ENCODE measurements around the gene FMN1.

Gene FMN1

GRCh38 chr15:33194704-33195670, at the start of gene FMN1:
Gene FMN1 (minus strand): TSS chr15:33194714. CDS start chr15:33154914, 39,800 bp downstream.
- Histone ChIP-seq H3K36me3 (ENCODE audit: control insufficient read depth in 1 of 2, insufficient read depth in 2 of 2, low read length in 2 of 2) (no peaks in the 10 kb centered on the region), H3K9me3 (ENCODE audit: control insufficient read depth in 1 of 2, low read length in 2 of 2) (no peaks in the 10 kb centered on the region), H3K27ac (ENCODE audit: low read length) (peak within 1 kb of the TSS; percentile 58), H3K27me3 (ENCODE audit: low read depth, low read length) (no peaks in the 10 kb centered on the region), H3K4me1 (ENCODE audit: control insufficient read depth in 1 of 2, insufficient read depth in 2 of 2, low read length in 2 of 2) (no peaks in the 10 kb centered on the region), H3K4me3 (ENCODE audit: low read depth in 1 of 2, low read length in 2 of 2) (peak within 1 kb of the TSS; percentile 61 to 75)

DNA sequence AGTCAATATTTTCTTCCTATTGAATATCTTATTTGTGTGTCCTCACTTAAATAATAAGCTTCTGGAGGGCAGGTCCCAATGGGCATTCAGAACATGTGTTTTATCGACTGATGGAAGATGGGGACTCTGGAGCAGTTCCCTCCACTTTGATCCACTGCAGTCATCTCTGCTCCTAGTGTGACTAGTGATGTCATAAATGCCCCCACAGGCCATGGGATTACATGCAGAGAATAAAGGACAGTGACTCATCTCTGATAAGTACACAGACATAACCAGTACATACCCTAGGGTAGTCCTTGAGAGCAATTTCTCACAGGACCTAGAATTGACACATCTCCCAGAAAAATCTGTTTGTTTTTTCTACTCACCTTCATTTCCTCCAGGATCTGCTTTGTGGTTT, 49.4 kb upstream of the FMN1 start:
- H3K4me3 ChIP-seq (ENCODE audit: low read depth in 1 of 2, low read length in 2 of 2): no peak overlapping the region
- no peaks in the 10 kb centered on the region for H3K4me1 ChIP-seq (ENCODE audit: control insufficient read depth in 1 of 2, insufficient read depth in 2 of 2, low read length in 2 of 2)
- no peak overlapping the region for H3K27ac ChIP-seq (ENCODE audit: low read length)
- H3K27me3 ChIP-seq (ENCODE audit: low read depth, low read length): no peaks in the 10 kb centered on the region
- no peaks in the 10 kb centered on the region for H3K9me3 ChIP-seq (ENCODE audit: control insufficient read depth in 1 of 2, low read length in 2 of 2)
- no peaks in the 10 kb centered on the region for H3K36me3 ChIP-seq (ENCODE audit: control insufficient read depth in 1 of 2, insufficient read depth in 2 of 2, low read length in 2 of 2)

- Histone ChIP-seq H3K4me1 (ENCODE audit: control insufficient read depth in 1 of 2, insufficient read depth in 2 of 2, low read length in 2 of 2) (no peaks in the 10 kb centered on the region), H3K4me3 (ENCODE audit: low read depth in 1 of 2, low read length in 2 of 2) (no peak overlapping the region), H3K27me3 (ENCODE audit: low read depth, low read length) (no peaks in the 10 kb centered on the region), H3K36me3 (ENCODE audit: control insufficient read depth in 1 of 2, insufficient read depth in 2 of 2, low read length in 2 of 2) (no peaks in the 10 kb centered on the region), H3K9me3 (ENCODE audit: control insufficient read depth in 1 of 2, low read length in 2 of 2) (no peaks in the 10 kb centered on the region), H3K27ac (ENCODE audit: low read length) (no peak overlapping the region)
Measured at GRCh38 chr15:33243393-33243792, 48.9 kb upstream of the FMN1 start.

GRCh38 chr15:33242669-33243191, 48.2 kb upstream of the FMN1 start:
- no peak overlapping the region for H3K27ac ChIP-seq (ENCODE audit: low read length)
- H3K4me1 ChIP-seq (ENCODE audit: control insufficient read depth in 1 of 2, insufficient read depth in 2 of 2, low read length in 2 of 2): no peaks in the 10 kb centered on the region
- H3K27me3 ChIP-seq (ENCODE audit: low read depth, low read length): no peaks in the 10 kb centered on the region
- no peak overlapping the region for H3K4me3 ChIP-seq (ENCODE audit: low read depth in 1 of 2, low read length in 2 of 2)
- no peaks in the 10 kb centered on the region for H3K9me3 ChIP-seq (ENCODE audit: control insufficient read depth in 1 of 2, low read length in 2 of 2)
- H3K36me3 ChIP-seq (ENCODE audit: control insufficient read depth in 1 of 2, insufficient read depth in 2 of 2, low read length in 2 of 2): no peaks in the 10 kb centered on the region

GRCh38 chr15:33242165-33242564, 47.7 kb upstream of the FMN1 start:
- Histone ChIP-seq H3K27me3 (ENCODE audit: low read depth, low read length) (no peaks in the 10 kb centered on the region), H3K4me3 (ENCODE audit: low read depth in 1 of 2, low read length in 2 of 2) (no peak overlapping the region), H3K27ac (ENCODE audit: low read length) (no peak overlapping the region), H3K9me3 (ENCODE audit: control insufficient read depth in 1 of 2, low read length in 2 of 2) (no peaks in the 10 kb centered on the region), H3K36me3 (ENCODE audit: control insufficient read depth in 1 of 2, insufficient read depth in 2 of 2, low read length in 2 of 2) (no peaks in the 10 kb centered on the region), H3K4me1 (ENCODE audit: control insufficient read depth in 1 of 2, insufficient read depth in 2 of 2, low read length in 2 of 2) (no peaks in the 10 kb centered on the region)

DNA sequence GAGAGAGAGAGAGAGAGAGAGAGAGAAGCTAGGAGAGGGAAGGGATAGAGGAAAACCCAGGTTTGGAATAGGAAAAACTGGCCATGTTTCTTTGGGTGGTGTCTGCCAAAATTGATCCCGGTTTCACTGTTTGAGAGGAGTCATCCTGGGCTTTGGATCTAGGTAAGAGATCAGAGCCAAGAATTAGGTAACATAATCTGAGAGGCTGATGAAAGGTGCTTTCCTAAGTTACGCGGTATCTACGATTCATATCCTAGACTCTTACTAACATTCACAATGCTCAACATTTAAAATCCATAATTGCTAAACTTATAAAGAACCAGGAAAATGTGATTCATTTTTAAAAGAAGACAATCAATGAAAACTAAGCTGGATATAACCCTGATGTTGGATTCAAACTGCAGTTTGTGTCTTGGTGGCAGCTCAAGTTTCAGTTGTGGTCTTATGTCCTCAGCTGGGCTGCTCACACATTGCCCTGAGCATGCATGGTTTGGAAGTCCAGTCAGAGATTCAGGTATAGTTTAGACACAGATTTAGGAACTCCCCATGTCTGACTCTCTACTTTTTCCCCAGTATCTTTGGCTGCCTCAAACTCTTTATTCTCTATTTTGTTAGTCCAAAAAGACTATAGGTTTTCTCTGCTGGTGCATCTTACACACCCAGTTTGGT, 42.5 kb upstream of the FMN1 start:
- Histone ChIP-seq H3K36me3 (ENCODE audit: control insufficient read depth in 1 of 2, insufficient read depth in 2 of 2, low read length in 2 of 2) (no peaks in the 10 kb centered on the region), H3K27me3 (ENCODE audit: low read depth, low read length) (no peaks in the 10 kb centered on the region), H3K4me1 (ENCODE audit: control insufficient read depth in 1 of 2, insufficient read depth in 2 of 2, low read length in 2 of 2) (no peaks in the 10 kb centered on the region), H3K27ac (ENCODE audit: low read length) (no peak overlapping the region), H3K4me3 (ENCODE audit: low read depth in 1 of 2, low read length in 2 of 2) (no peak overlapping the region), H3K9me3 (ENCODE audit: control insufficient read depth in 1 of 2, low read length in 2 of 2) (no peaks in the 10 kb centered on the region)

GRCh38 chr15:33234020-33234461, 39.5 kb upstream of the FMN1 start:
- no peaks in the 10 kb centered on the region for H3K9me3 ChIP-seq (ENCODE audit: control insufficient read depth in 1 of 2, low read length in 2 of 2)
- H3K4me3 ChIP-seq (ENCODE audit: low read depth in 1 of 2, low read length in 2 of 2): no peak overlapping the region
- H3K27ac ChIP-seq (ENCODE audit: low read length): no peak overlapping the region
- H3K36me3 ChIP-seq (ENCODE audit: control insufficient read depth in 1 of 2, insufficient read depth in 2 of 2, low read length in 2 of 2): no peaks in the 10 kb centered on the region
- H3K27me3 ChIP-seq (ENCODE audit: low read depth, low read length): no peaks in the 10 kb centered on the region
- H3K4me1 ChIP-seq (ENCODE audit: control insufficient read depth in 1 of 2, insufficient read depth in 2 of 2, low read length in 2 of 2): no peaks in the 10 kb centered on the region

GRCh38 chr15:33226559-33227181, 32.2 kb upstream of the FMN1 start:
- Histone ChIP-seq H3K27ac (ENCODE audit: low read length) (no peak overlapping the region), H3K4me3 (ENCODE audit: low read depth in 1 of 2, low read length in 2 of 2) (no peak overlapping the region), H3K27me3 (ENCODE audit: low read depth, low read length) (no peaks in the 10 kb centered on the region), H3K36me3 (ENCODE audit: control insufficient read depth in 1 of 2, insufficient read depth in 2 of 2, low read length in 2 of 2) (no peaks in the 10 kb centered on the region), H3K9me3 (ENCODE audit: control insufficient read depth in 1 of 2, low read length in 2 of 2) (no peaks in the 10 kb centered on the region), H3K4me1 (ENCODE audit: control insufficient read depth in 1 of 2, insufficient read depth in 2 of 2, low read length in 2 of 2) (peaks cover 0 to 9% of the 10 kb centered on the region in 2 donors)

DNA sequence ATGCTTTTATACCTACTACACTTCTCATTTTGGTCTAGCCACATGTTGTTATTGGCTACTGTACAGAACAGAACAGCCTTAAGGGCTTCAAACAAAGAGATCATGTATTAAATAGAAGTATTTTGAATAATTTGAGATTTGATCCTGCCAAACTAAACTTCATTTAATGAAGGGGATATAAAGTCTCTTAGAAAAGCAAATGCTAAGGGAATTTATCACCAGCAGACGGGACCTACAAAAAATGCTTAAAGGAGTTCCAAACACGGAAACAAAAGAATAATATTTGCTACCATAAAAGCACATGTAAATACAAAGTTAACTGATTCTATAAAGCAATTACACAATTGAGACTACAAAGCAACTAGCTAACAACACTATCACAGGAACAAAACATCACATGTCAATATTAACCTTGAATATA, 23.6 kb upstream of the FMN1 start:
- Histone ChIP-seq H3K9me3 (ENCODE audit: control insufficient read depth in 1 of 2, low read length in 2 of 2) (no peaks in the 10 kb centered on the region), H3K27me3 (ENCODE audit: low read depth, low read length) (no peaks in the 10 kb centered on the region), H3K4me3 (ENCODE audit: low read depth in 1 of 2, low read length in 2 of 2) (no peak overlapping the region), H3K36me3 (ENCODE audit: control insufficient read depth in 1 of 2, insufficient read depth in 2 of 2, low read length in 2 of 2) (no peaks in the 10 kb centered on the region), H3K27ac (ENCODE audit: low read length) (no peak overlapping the region), H3K4me1 (ENCODE audit: control insufficient read depth in 1 of 2, insufficient read depth in 2 of 2, low read length in 2 of 2) (no peaks in the 10 kb centered on the region)

DNA sequence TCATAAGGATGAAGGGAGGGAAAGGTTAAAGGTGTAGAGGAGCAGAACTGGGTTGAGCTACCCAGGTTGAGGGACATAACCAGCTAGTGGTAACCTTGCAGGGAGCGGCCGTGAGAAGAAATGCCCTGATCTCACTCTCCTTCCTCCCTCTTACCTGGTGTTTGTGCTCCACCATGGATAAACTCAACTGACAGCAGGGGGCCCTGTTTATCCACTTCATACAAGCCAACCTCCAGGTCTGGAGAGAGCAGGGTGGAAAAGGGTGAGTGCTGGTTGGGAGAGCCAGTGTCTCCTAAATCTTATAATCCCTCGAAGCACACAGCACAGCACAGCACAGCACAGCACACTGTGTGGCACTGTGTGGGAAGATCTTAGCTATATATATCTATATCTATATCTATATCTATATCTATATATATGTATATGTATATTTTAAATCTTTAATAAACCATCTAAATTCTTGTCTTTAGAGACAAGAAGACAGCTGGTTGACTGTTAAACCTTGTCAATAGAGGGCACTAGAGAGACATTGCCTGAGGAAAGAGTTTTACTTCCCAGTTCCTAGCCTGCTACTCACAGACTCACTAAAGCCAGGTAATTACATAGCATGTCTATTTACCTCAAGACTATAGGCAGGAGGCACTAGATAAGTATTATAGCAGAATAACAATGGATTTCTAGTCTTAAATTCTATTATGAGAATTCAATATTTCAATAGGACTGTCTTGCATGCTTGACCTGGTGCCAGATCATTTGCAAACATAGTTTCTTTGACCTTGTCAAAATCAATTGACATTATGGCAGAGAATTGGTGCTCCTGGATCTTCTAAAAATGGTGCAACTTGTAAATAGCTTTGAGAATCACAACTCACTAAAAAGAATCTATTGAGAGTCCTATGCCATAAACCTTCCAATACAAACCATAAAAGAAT, 21.7 kb upstream of the FMN1 start:
- Histone ChIP-seq H3K27ac (ENCODE audit: low read length) (no peak overlapping the region), H3K36me3 (ENCODE audit: control insufficient read depth in 1 of 2, insufficient read depth in 2 of 2, low read length in 2 of 2) (no peaks in the 10 kb centered on the region), H3K4me1 (ENCODE audit: control insufficient read depth in 1 of 2, insufficient read depth in 2 of 2, low read length in 2 of 2) (no peaks in the 10 kb centered on the region), H3K27me3 (ENCODE audit: low read depth, low read length) (no peaks in the 10 kb centered on the region), H3K4me3 (ENCODE audit: low read depth in 1 of 2, low read length in 2 of 2) (no peak overlapping the region), H3K9me3 (ENCODE audit: control insufficient read depth in 1 of 2, low read length in 2 of 2) (no peaks in the 10 kb centered on the region)

Data from muscle layer of duodenum (tissue), 2 donors.